ENCODE results near the gene AHRR. TPM values are rescaled to one million over a fixed set of nuclear protein-coding genes. Genes with fewer than 3 reads are reported as not detected.
A peak's percentile ranks its signal among the peaks of the same experiment; 100 is the strongest.

Gene AHRR
- total RNA-seq, 1 experiment from 2014 or later, result 2.2 TPM

GRCh38 chr5:370959-371810 is 49.7 kb downstream of the AHRR start:
- peaks cover 43% of the 10 kb centered on the region for H3K27me3 Mint-ChIP-seq (ENCODE audit: low read depth)

More at GRCh38 chr5:370959-371810, 49.7 kb downstream of the AHRR start:
- H3K9me3 Mint-ChIP-seq, result no peaks in the 10 kb centered on the region
- no peaks in the 10 kb centered on the region for H3K79me2 ChIP-seq (ENCODE audit: insufficient read depth, low read length)
- no peak overlapping the region for H2BK12ac ChIP-seq (ENCODE audit: insufficient read length, low read depth, low read length)
- no peak overlapping the region for H3K23ac ChIP-seq (ENCODE audit: insufficient read length, low read depth, low read length)
- no peak overlapping the region for H2BK20ac ChIP-seq (ENCODE audit: low read depth, low read length, poor library complexity, severe bottlenecking)
- H3K9me3 ChIP-seq (ENCODE audit: control insufficient read depth, low read depth, low read length), result no peaks in the 10 kb centered on the region
- H2AK5ac ChIP-seq (ENCODE audit: insufficient read length, low read length), result no peak overlapping the region
- no peak overlapping the region for H3K18ac ChIP-seq (ENCODE audit: insufficient read length, low read depth, low read length)
- peaks cover 21 to 33% of the 10 kb centered on the region in 2 experiments for H3K4me1 Mint-ChIP-seq
- H2BK120ac ChIP-seq (ENCODE audit: low read depth, low read length, poor library complexity, severe bottlenecking), result no peak overlapping the region
- H3K23me2 ChIP-seq (ENCODE audit: insufficient read length, low read depth, low read length, poor library complexity, severe bottlenecking), result peaks cover 5% of the 10 kb centered on the region
- TF ChIP-seq, protein P1, sequence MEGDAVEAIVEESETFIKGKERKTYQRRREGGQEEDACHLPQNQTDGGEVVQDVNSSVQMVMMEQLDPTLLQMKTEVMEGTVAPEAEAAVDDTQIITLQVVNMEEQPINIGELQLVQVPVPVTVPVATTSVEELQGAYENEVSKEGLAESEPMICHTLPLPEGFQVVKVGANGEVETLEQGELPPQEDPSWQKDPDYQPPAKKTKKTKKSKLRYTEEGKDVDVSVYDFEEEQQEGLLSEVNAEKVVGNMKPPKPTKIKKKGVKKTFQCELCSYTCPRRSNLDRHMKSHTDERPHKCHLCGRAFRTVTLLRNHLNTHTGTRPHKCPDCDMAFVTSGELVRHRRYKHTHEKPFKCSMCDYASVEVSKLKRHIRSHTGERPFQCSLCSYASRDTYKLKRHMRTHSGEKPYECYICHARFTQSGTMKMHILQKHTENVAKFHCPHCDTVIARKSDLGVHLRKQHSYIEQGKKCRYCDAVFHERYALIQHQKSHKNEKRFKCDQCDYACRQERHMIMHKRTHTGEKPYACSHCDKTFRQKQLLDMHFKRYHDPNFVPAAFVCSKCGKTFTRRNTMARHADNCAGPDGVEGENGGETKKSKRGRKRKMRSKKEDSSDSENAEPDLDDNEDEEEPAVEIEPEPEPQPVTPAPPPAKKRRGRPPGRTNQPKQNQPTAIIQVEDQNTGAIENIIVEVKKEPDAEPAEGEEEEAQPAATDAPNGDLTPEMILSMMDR (conservative IDR thresholded peaks at IDR 0.05), result no peak
- WGBS (ENCODE audit: extremely low coverage, insufficient read length, low lambda C conversion rate), result no CpG with 5 or more reads among the region's 19 CpGs
- H3K36me3 Mint-ChIP-seq (ENCODE audit: insufficient read depth in 1 of 3, low read depth in 3 of 3), result no peaks in the 10 kb centered on the region; a peak in 1 of 7 replicates
- H2BK15ac ChIP-seq (ENCODE audit: low read depth, low read length), result no peak overlapping the region
- H4K8ac ChIP-seq (replicated peaks; ENCODE audit: insufficient read length, low read depth, low read length), result no peak overlapping the region
- no peak overlapping the region for H3K14ac ChIP-seq (ENCODE audit: insufficient read depth, low read length)
- H3K4me1 ChIP-seq (ENCODE audit: insufficient read depth, low read length), result no peaks in the 10 kb centered on the region
- H4K91ac ChIP-seq (ENCODE audit: insufficient read length, low read depth, low read length), result no peak overlapping the region
- H2BK5ac ChIP-seq (ENCODE audit: insufficient read length, low read length), result no peak overlapping the region
- H3K79me1 ChIP-seq (ENCODE audit: insufficient read depth, low read depth, low read length, poor library complexity, severe bottlenecking), result no peaks in the 10 kb centered on the region
- no peak overlapping the region for H2AFZ ChIP-seq (ENCODE audit: low read length)
- H3K27ac Mint-ChIP-seq, result no peak overlapping the region
- no peaks in the 10 kb centered on the region for H4K20me1 ChIP-seq (ENCODE audit: control insufficient read depth, insufficient read depth, insufficient read length)
- no peak overlapping the region for H3K4me2 ChIP-seq (ENCODE audit: insufficient read depth, insufficient read length, low read length)
- H3K27me3 ChIP-seq (ENCODE audit: insufficient read depth, low read length), result peaks cover 2% of the 10 kb centered on the region; the same call in 1 of the 2 replicates
- no peak overlapping the region for H3K4ac ChIP-seq (ENCODE audit: low read depth, low read length)
- H3K9ac ChIP-seq (ENCODE audit: extremely low read depth, insufficient read length, low read length), result no peak overlapping the region
- no peak overlapping the region for H4K5ac ChIP-seq (ENCODE audit: insufficient read length, low read depth, low read length)
- no peak overlapping the region for H3K56ac ChIP-seq (ENCODE audit: insufficient read length, low read depth, low read length)
- DNase-seq, result peak; percentile 21
- no peak overlapping the region; a peak in 1 of 5 replicates for H3K4me3 Mint-ChIP-seq
- H3K27ac ChIP-seq (ENCODE audit: insufficient read length, low read depth, low read length), result no peak overlapping the region
- no peak overlapping the region for H3T11ph ChIP-seq (ENCODE audit: low read length)
